ENCODE measurements around the gene ITIH3.

- TF ChIP-seq CTCF (IDR thresholded peaks at IDR 0.05; ENCODE audit: insufficient read depth, low read depth, low read length): no peak
- TF ChIP-seq EZH2 (IDR thresholded peaks at IDR 0.05; ENCODE audit: insufficient read depth, low read length): no peak
Observed at GRCh38 chr3:52848617-52849016, 54.0 kb downstream of the ITIH3 start.
